HEK293 (cell line): ENCODE measurements around the gene PRSS56.

Source experiments
- CTCF ChIP-seq: fragments of 450-650 bp; formaldehyde crosslinking; IDR thresholded peaks from 2 replicates; pipeline ENCODE4 v1.5.1; 2016; ENCODE audit warnings: missing biosample characterization, missing genetic modification characterization
- ELK4 ChIP-seq: IDR thresholded peaks from 2 replicates; pipeline ENCODE4 v1.6.1; 2011; ENCODE audit warnings: mild to moderate bottlenecking, low read depth, low read length, borderline replicate concordance
- IKZF3 ChIP-seq: fragments of 450-650 bp; IDR thresholded peaks from 2 replicates; pipeline ENCODE4 v1.5.0; 2018; ENCODE audit warnings: missing biosample characterization, mild to moderate bottlenecking, missing genetic modification characterization, moderate library complexity
- PRDM6 ChIP-seq: fragments of 450-650 bp; formaldehyde crosslinking; IDR thresholded peaks from 2 replicates; pipeline ENCODE4 v1.5.1; 2017; ENCODE audit warnings: missing biosample characterization, missing genetic modification characterization
- ZBTB49 ChIP-seq: fragments of 450-650 bp; formaldehyde crosslinking; IDR thresholded peaks from 2 replicates; pipeline ENCODE4 v1.5.1; 2016; ENCODE audit warnings: missing biosample characterization, missing genetic modification characterization, low read depth
- ZNF121 ChIP-seq: fragments of 450-650 bp; formaldehyde crosslinking; IDR thresholded peaks from 2 replicates; pipeline ENCODE4 v1.5.1; 2016; ENCODE audit warnings: missing biosample characterization, missing genetic modification characterization
- ZNF24 ChIP-seq: fragments of 450-650 bp; formaldehyde crosslinking; IDR thresholded peaks from 2 replicates; pipeline ENCODE4 v1.5.1; 2016; ENCODE audit warnings: missing biosample characterization, missing genetic modification characterization
- ZNF274 ChIP-seq, 2 experiments: fragments of 200-500 bp in 1 of 2; fragments of 450-650 bp in 1 of 2; sonication (Bioruptor generic) in 1 of 2; formaldehyde crosslinking in 1 of 2; IDR thresholded peaks; 2 replicates each; pipeline versions ENCODE4 v1.5.1 to v1.6.1; 2014 to 2016; ENCODE audit warnings: borderline replicate concordance in 1 of 2, inconsistent platforms in 1 of 2, low read length in 1 of 2, missing biosample characterization in 1 of 2, missing genetic modification characterization in 1 of 2
- ZNF670 ChIP-seq: fragments of 450-650 bp; formaldehyde crosslinking; IDR thresholded peaks from 2 replicates; pipeline ENCODE4 v1.5.1; 2016; ENCODE audit warnings: missing biosample characterization, missing genetic modification characterization, low read depth

- TF ChIP-seq ZNF670 (no peak), ZNF24 (no peak), PRDM6 (tag by site-specific recombination) (no peak), IKZF3 (tag by site-specific recombination) (no peak), ZBTB49 (no peak), ZNF274 (IDR thresholded peaks at IDR 0.05; ENCODE audit: low read length) (no peak), ZNF274 (tag by site-specific recombination; IDR thresholded peaks at IDR 0.05; ENCODE audit: borderline replicate concordance) (no peak), ZNF121 (tag by site-specific recombination) (no peak), ELK4 (no peak), CTCF (tag by site-specific recombination) (no peak)
Observed at GRCh38 chr2:232525791-232526371, 5.7 kb downstream of the PRSS56 start, which contains the start of gene CHRND.
